Neural progenitor cell (in vitro differentiated cells): ENCODE results near the gene CHPF.

ENCODE experiments used
- CTCF ChIP-seq: fragments of 200-600 bp; sonication (generic); IDR thresholded peaks from 2 replicates; pipeline ENCODE4 v1.5.1; 2017; ENCODE audit warnings: antibody characterized with exemption, mild to moderate bottlenecking
- EZH2 ChIP-seq: fragments of 200-600 bp; sonication (generic); IDR thresholded peaks from 2 replicates; pipeline ENCODE4 v1.6.1; 2017; ENCODE audit warnings: antibody characterized with exemption, mild to moderate bottlenecking, moderate library complexity
- EZH2phosphoT487 ChIP-seq: fragments of 200-600 bp; sonication (generic); IDR thresholded peaks from 2 replicates; pipeline ENCODE4 v1.6.1; 2017; ENCODE audit warnings: antibody characterized with exemption

- TF ChIP-seq CTCF (peak; percentile 80), EZH2phosphoT487 (no peak), EZH2 (no peak)
These were observed 22.3 kb downstream of the CHPF start for GRCh38 chr2:219521066-219521880.
